ENCODE data around the gene PBX3. TPM values are rescaled to one million over a fixed set of nuclear protein-coding genes. Genes with fewer than 3 reads are reported as not detected.

PBX3 gene
- total RNA-seq, 2 donors from 2014 or later, result 15.1 to 21.1 TPM

- intact Hi-C loops (cut with DNase I), result no loop called here
- DNase-seq, result no peak
- TF ChIP-seq CTCF (IDR thresholded peaks at IDR 0.05), result no peak
Measured at GRCh38 chr9:125969868-125970267, 222.7 kb downstream of the PBX3 start.

GRCh38 chr9:125970340-125970739 is 223.2 kb downstream of the PBX3 start:
- intact Hi-C loops (cut with DNase I), result no loop called here
- Histone ChIP-seq H3K9ac (ENCODE audit: low read depth in 2 of 2, low read length in 2 of 2) (no peak overlapping the region), H3K4me1 (no peaks in the 10 kb centered on the region), H3K36me3 (no peaks in the 10 kb centered on the region), H3K9me3 (no peaks in the 10 kb centered on the region), H3K4me3 (no peak overlapping the region), H3K27ac (no peak overlapping the region), H3K27me3 (no peaks in the 10 kb centered on the region)
- DNase-seq, result no peak
- TF ChIP-seq CTCF (IDR thresholded peaks at IDR 0.05), result no peak

More at GRCh38 chr9:125969868-125970267, 222.7 kb downstream of the PBX3 start:
- Histone ChIP-seq H3K4me1 (no peaks in the 10 kb centered on the region), H3K9ac (ENCODE audit: low read depth in 2 of 2, low read length in 2 of 2) (no peak overlapping the region), H3K36me3 (no peaks in the 10 kb centered on the region), H3K27ac (no peak overlapping the region), H3K9me3 (no peaks in the 10 kb centered on the region), H3K27me3 (no peaks in the 10 kb centered on the region), H3K4me3 (no peak overlapping the region)

GRCh38 chr9:125971050-125971449 is 223.9 kb downstream of the PBX3 start:
- Histone ChIP-seq H3K9ac (ENCODE audit: low read depth in 2 of 2, low read length in 2 of 2) (no peak overlapping the region), H3K27ac (no peak overlapping the region), H3K4me1 (no peaks in the 10 kb centered on the region), H3K9me3 (no peaks in the 10 kb centered on the region), H3K27me3 (no peaks in the 10 kb centered on the region), H3K4me3 (no peak overlapping the region), H3K36me3 (no peaks in the 10 kb centered on the region)
- TF ChIP-seq CTCF (IDR thresholded peaks at IDR 0.05), result no peak
- no peak for DNase-seq
- intact Hi-C loops (cut with DNase I), result no loop called here

GRCh38 chr9:125972012-125972729 is 225.0 kb downstream of the PBX3 start:
- Histone ChIP-seq H3K4me3 (no peak overlapping the region), H3K9ac (ENCODE audit: low read depth in 2 of 2, low read length in 2 of 2) (no peak overlapping the region), H3K4me1 (no peaks in the 10 kb centered on the region), H3K9me3 (no peaks in the 10 kb centered on the region), H3K36me3 (no peaks in the 10 kb centered on the region), H3K27me3 (no peaks in the 10 kb centered on the region), H3K27ac (no peak overlapping the region)
- intact Hi-C loops (cut with DNase I), result no loop called here
- no peak for DNase-seq
- TF ChIP-seq CTCF (IDR thresholded peaks at IDR 0.05), result no peak

GRCh38 chr9:125973547-125973946 is 226.4 kb downstream of the PBX3 start:
- H3K27ac ChIP-seq, result no peak overlapping the region
- H3K4me1 ChIP-seq, result no peaks in the 10 kb centered on the region
- H3K9me3 ChIP-seq, result no peaks in the 10 kb centered on the region
- H3K36me3 ChIP-seq, result no peaks in the 10 kb centered on the region
- TF ChIP-seq CTCF (IDR thresholded peaks at IDR 0.05), result no peak
- H3K9ac ChIP-seq (ENCODE audit: low read depth in 2 of 2, low read length in 2 of 2), result no peak overlapping the region
- no peaks in the 10 kb centered on the region for H3K27me3 ChIP-seq
- no peak for DNase-seq
- no peak overlapping the region for H3K4me3 ChIP-seq
- intact Hi-C loops (cut with DNase I), result no loop called here
